OCI-LY1 (cell line): ENCODE data around the gene SLC29A2.

Source experiments
- H2AFZ ChIP-seq: fragments of 200-600 bp; sonication (generic), shearing (Covaris generic); 2 replicates; pipeline ENCODE4 v1.6.0; 2014; ENCODE audit warnings: antibody characterized with exemption, mild to moderate bottlenecking, low read length
- H3F3A ChIP-seq: fragments of 200-600 bp; sonication (generic), shearing (Covaris generic); 2 replicates; pipeline ENCODE4 v1.6.0; 2014; ENCODE audit warnings: mild to moderate bottlenecking, antibody characterized with exemption, low read length, moderate library complexity; ENCODE audit not compliant: insufficient read depth
- H3K27ac ChIP-seq: fragments of 200-600 bp; sonication (generic); 2 replicates; pipeline ENCODE4 v1.5.1; 2014; ENCODE audit warnings: low read length, mixed run types, mild to moderate bottlenecking, low read depth; ENCODE audit not compliant: poor library complexity, severe bottlenecking
- H3K27me3 ChIP-seq: fragments of 200-600 bp; sonication (generic); 2 replicates; pipeline ENCODE4 v1.6.0; 2014; ENCODE audit warnings: antibody characterized with exemption, mild to moderate bottlenecking, low read length, moderate library complexity; ENCODE audit not compliant: insufficient read depth
- H3K36me3 ChIP-seq: fragments of 200-600 bp; sonication (generic); 2 replicates; pipeline ENCODE4 v1.6.1; 2014; ENCODE audit warnings: mild to moderate bottlenecking, antibody characterized with exemption, low read length, moderate library complexity, mixed read lengths; ENCODE audit not compliant: insufficient read depth
- H3K4me1 ChIP-seq: fragments of 200-600 bp; sonication (generic); 2 replicates; pipeline ENCODE4 v1.5.1; 2014; ENCODE audit warnings: mild to moderate bottlenecking, low read length, moderate library complexity; ENCODE audit not compliant: insufficient read depth, severe bottlenecking
- H3K4me2 ChIP-seq: fragments of 200-600 bp; sonication (generic), shearing (Covaris generic); 2 replicates; pipeline ENCODE4 v1.6.1; 2014; ENCODE audit warnings: low read length
- H3K4me3 ChIP-seq: fragments of 200-600 bp; sonication (generic); 2 replicates; pipeline ENCODE4 v1.5.1; 2014; ENCODE audit warnings: low read length, low read depth, mild to moderate bottlenecking, mixed read lengths; ENCODE audit not compliant: poor library complexity, severe bottlenecking
- H3K79me2 ChIP-seq: fragments of 200-600 bp; shearing (Covaris generic); 2 replicates; pipeline ENCODE4 v1.6.1; 2016; ENCODE audit warnings: mixed run types, low read length, mixed read lengths; ENCODE audit not compliant: insufficient read depth
- H3K9ac ChIP-seq: fragments of 200-600 bp; sonication (generic), shearing (Covaris generic); 2 replicates; pipeline ENCODE4 v1.6.1; 2014; ENCODE audit warnings: mild to moderate bottlenecking, low read length, mixed read lengths
- H3K9me2 ChIP-seq: fragments of 200-600 bp; sonication (generic), shearing (Covaris generic); 2 replicates; pipeline ENCODE4 v1.6.1; 2014; ENCODE audit warnings: low read depth, mild to moderate bottlenecking, low read length, mixed read lengths
- H3K9me3 ChIP-seq: fragments of 200-600 bp; shearing (Covaris generic); 2 replicates; pipeline ENCODE4 v1.6.1; 2014; ENCODE audit warnings: low read length, mixed read lengths
- H4K20me1 ChIP-seq: fragments of 200-600 bp; sonication (generic), shearing (Covaris generic); 2 replicates; pipeline ENCODE4 v1.6.0; 2016; ENCODE audit warnings: mild to moderate bottlenecking, low read length; ENCODE audit not compliant: insufficient read depth
- CTCF ChIP-seq: fragments of 200-600 bp; sonication (generic), shearing (Covaris generic); IDR thresholded peaks from 2 replicates; pipeline ENCODE4 v1.5.1; 2017; ENCODE audit warnings: mild to moderate bottlenecking, antibody characterized with exemption, low read length, moderate library complexity, mixed read lengths
- EZH2 ChIP-seq: fragments of 200-600 bp; sonication (generic), shearing (Covaris generic); IDR thresholded peaks from 2 replicates; pipeline ENCODE4 v1.8.0; 2017; ENCODE audit warnings: borderline replicate concordance, mixed run types, mild to moderate bottlenecking, antibody characterized with exemption, low read length, moderate library complexity, mixed read lengths

The SLC29A2 gene

GRCh38 chr11:66312549-66313320 is 58.8 kb downstream of the SLC29A2 start:
- H3K9me3 ChIP-seq: no peaks in the 10 kb centered on the region
- no peaks in the 10 kb centered on the region for H3F3A ChIP-seq
- no peaks in the 10 kb centered on the region for H3K9me2 ChIP-seq
- peaks cover 27% of the 10 kb centered on the region for H3K4me1 ChIP-seq
- H3K4me3 ChIP-seq: peak overlapping the region; percentile 70
- no peaks in the 10 kb centered on the region for H3K79me2 ChIP-seq
- no peaks in the 10 kb centered on the region for H3K36me3 ChIP-seq
- no peaks in the 10 kb centered on the region for H4K20me1 ChIP-seq
- H3K27ac ChIP-seq: peak overlapping the region; percentile 71
- no peaks in the 10 kb centered on the region for H3K27me3 ChIP-seq
- TF ChIP-seq CTCF: no peak
- TF ChIP-seq EZH2: no peak
- peak overlapping the region; percentile 97 for H3K4me2 ChIP-seq
- peak overlapping the region; percentile 53; the same call in 1 of the 2 replicates for H3K9ac ChIP-seq
- no peak overlapping the region for H2AFZ ChIP-seq
